Stomach (tissue), 9 donors: ENCODE data around the gene RNPEPL1. TPM values are rescaled to one million over a fixed set of nuclear protein-coding genes. Genes with fewer than 3 reads are reported as not detected.

ENCODE experiments used
- DNase-seq, 2 donors: peaks; one replicate each; pipeline versions ENCODE4 v3.0.0 to v3.0.0-alpha.2; 2013 to 2019
- H3K27ac ChIP-seq, 5 donors: fragments of 200-600 bp in 4 of 5; sonication (generic) in 4 of 5; one replicate each; pipeline ENCODE4 v1.5.1; 2013 to 2019; ENCODE audit warnings: mild to moderate bottlenecking in 1 of 5, moderate library complexity in 1 of 5
- H3K27me3 ChIP-seq, 3 donors: fragments of 200-600 bp; sonication (generic); one replicate each; pipeline ENCODE4 v1.5.1; 2017 to 2019; ENCODE audit warnings: mixed run types in 1 of 3
- H3K36me3 ChIP-seq, 4 donors: fragments of 200-600 bp; sonication (generic); 1 replicate in 3 of 4; 2 replicates in 1 of 4; pipeline ENCODE4 v1.5.1; 2016 to 2019
- H3K4me1 ChIP-seq, 4 donors: fragments of 200-600 bp; sonication (generic); one replicate each; pipeline ENCODE4 v1.5.1; 2016 to 2019
- H3K4me3 ChIP-seq, 4 donors: fragments of 200-600 bp; sonication (generic) in 3 of 4; one replicate each; pipeline ENCODE4 v1.5.1; 2016 to 2019; ENCODE audit warnings: mild to moderate bottlenecking in 1 of 4
- H3K9me3 ChIP-seq, 4 donors: fragments of 200-600 bp; sonication (generic); one replicate each; pipeline ENCODE4 v1.5.1; 2016 to 2019
- CTCF ChIP-seq, 7 experiments: fragments of 450-650 bp in 4 of 7; fragments of 200-600 bp in 3 of 7; sonication (generic) in 3 of 7; IDR thresholded peaks; one replicate each; pipeline ENCODE4 v1.5.1; 2016 to 2019; ENCODE audit warnings: antibody characterized with exemption in 7 of 7, control low read depth in 2 of 7, mild to moderate bottlenecking in 1 of 7
- EP300 ChIP-seq: sonication (generic); formaldehyde crosslinking; IDR thresholded peaks from one replicate; pipeline ENCODE4 v1.6.1; 2017; ENCODE audit warnings: antibody characterized with exemption
- POLR2A ChIP-seq, 4 donors: fragments of 450-650 bp; IDR thresholded peaks; one replicate each; pipeline ENCODE4 v1.6.1; 2016; ENCODE audit warnings: antibody characterized with exemption in 4 of 4, control low read depth in 2 of 4, mild to moderate bottlenecking in 1 of 4, moderate library complexity in 1 of 4
- POLR2AphosphoS5 ChIP-seq, 3 donors: sonication (generic); formaldehyde crosslinking; IDR thresholded peaks; one replicate each; pipeline ENCODE4 v1.6.1; 2016; ENCODE audit warnings: antibody characterized with exemption in 3 of 3
- WGBS, 5 donors: extraction: QIAGEN DNeasy Blood & Tissue Kit in 3 of 5; methylation state at CpG; one replicate each; pipeline versions ENCODE4 v1.1.5 to v1.1.7; 2013 to 2018; 5-methylcytosine and 5-hydroxymethylcytosine counted together
- intact Hi-C: fragments of 100-400 bp; cut with DNase I; formaldehyde crosslinking; loops from one replicate; pipeline ENCODE4 v1.15.1; 2023; ENCODE audit warnings: low total_unique reads
- polyA plus RNA-seq, 3 donors: library from polyadenylated mRNA; stranded (reverse); fragments of 200-250 nt; gene quantifications; one replicate each; pipeline ENCODE4 v1.2.3, GENCODE V29; 2013
- total RNA-seq, 5 donors: library from RNA; depleted of rRNA; stranded (reverse); fragments of >200 nt; gene quantifications; one replicate each; pipeline versions ENCODE4 v1.1.0 to v1.2.3, GENCODE V29; 2014 to 2016
- donor health status: healthy with polysubstance abuse.
- donor health status: Bipolar disorder and iron deficiency.
- donor health status: healthy.

Gene RNPEPL1
- total and polyA plus RNA-seq, 8 donors: 32.7 to 196 (median 124) TPM

DNA sequence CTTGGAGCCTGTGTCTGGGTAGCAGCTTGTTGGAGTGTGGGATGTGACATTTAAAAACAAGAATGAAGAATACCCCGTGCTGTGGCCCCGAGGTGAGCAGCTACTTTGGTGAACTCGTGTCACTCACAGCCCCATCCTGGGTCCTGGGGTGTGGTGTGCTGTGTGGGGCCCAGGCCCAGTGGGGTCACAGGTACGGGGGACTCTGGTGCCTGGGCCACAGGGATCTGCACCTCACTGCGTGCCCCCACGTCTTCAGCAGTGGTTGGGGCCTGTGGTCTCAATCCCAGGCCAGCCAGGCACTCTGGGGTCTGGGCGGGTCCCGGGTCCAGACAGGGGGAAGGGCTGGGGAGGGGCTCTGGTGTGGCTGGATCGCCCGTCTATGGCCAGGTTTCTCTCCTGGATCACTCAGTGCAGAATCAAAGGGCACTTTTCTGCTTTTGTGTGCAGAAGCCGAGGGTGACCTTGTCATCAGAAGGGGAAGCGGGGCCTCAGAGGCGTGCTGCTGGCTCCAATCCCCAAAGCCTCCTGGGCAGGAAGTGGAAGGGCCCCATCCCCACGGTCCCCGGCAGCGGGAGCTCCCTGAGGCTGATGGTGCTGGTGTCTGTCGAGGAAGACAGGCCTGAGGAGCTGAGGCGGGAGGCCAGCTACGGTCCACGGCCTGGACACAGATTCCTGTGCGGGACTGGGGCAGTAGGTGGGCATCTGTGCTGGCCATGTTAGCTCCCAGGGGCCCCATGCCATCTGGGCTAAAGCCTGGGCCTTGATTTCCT, 58.4 kb downstream of the RNPEPL1 start:
- Histone ChIP-seq H3K4me3 (no peak overlapping the region), H3K36me3 (peaks cover 0 to 33% (median 22%) of the 10 kb centered on the region in 4 donors), H3K27ac (peak overlapping the region in 2 of 5 donors; percentile 31 to 35), H3K4me1 (peaks cover 0 to 30% (median 7%) of the 10 kb centered on the region in 4 donors), H3K27me3 (peaks cover 0 to 12% (median 0%) of the 10 kb centered on the region in 3 donors), H3K9me3 (no peaks in the 10 kb centered on the region)
- no peak for TF ChIP-seq CTCF (IDR thresholded peaks at IDR 0.05)
- no peak for TF ChIP-seq POLR2AphosphoS5 (IDR thresholded peaks at IDR 0.05)
- no peak for TF ChIP-seq EP300
- TF ChIP-seq POLR2A (IDR thresholded peaks at IDR 0.05): no peak
- peak in 1 of 2 donors; percentile 82 for DNase-seq
- intact Hi-C loops: no loop called here
- 41 to 64% (median 54%) methylated on average over 14 to 21 of the region's 21 CpGs for WGBS, 5 donors

GRCh38 chr2:240627736-240628506, 59.6 kb downstream of the RNPEPL1 start:
- H3K27ac ChIP-seq: no peak overlapping the region
- peaks cover 0 to 20% (median 7%) of the 10 kb centered on the region in 4 donors for H3K4me1 ChIP-seq
- no peak overlapping the region for H3K4me3 ChIP-seq
- DNase-seq: no peak
- intact Hi-C loops: no loop called here
- no peak for TF ChIP-seq POLR2A (IDR thresholded peaks at IDR 0.05)
- TF ChIP-seq EP300: no peak
- no peak for TF ChIP-seq POLR2AphosphoS5 (IDR thresholded peaks at IDR 0.05)
- no peak for TF ChIP-seq CTCF (IDR thresholded peaks at IDR 0.05)
- WGBS, 5 donors: 89 to 95% (median 92%) methylated on average over 10 to 17 of the region's 17 CpGs
- peaks cover 0 to 23% (median 18%) of the 10 kb centered on the region in 4 donors for H3K36me3 ChIP-seq
- H3K27me3 ChIP-seq: peaks cover 0 to 12% (median 0%) of the 10 kb centered on the region in 3 donors
- no peaks in the 10 kb centered on the region for H3K9me3 ChIP-seq

GRCh38 chr2:240628507-240628807, 60.2 kb downstream of the RNPEPL1 start:
- no peak for TF ChIP-seq CTCF (IDR thresholded peaks at IDR 0.05)
- TF ChIP-seq EP300: no peak
- no peak for TF ChIP-seq POLR2AphosphoS5 (IDR thresholded peaks at IDR 0.05)
- TF ChIP-seq POLR2A (IDR thresholded peaks at IDR 0.05): no peak
- 86 to 97% (median 90%) methylated on average over 6 to 7 of the region's 7 CpGs for WGBS, 5 donors
- Histone ChIP-seq H3K27me3 (peaks cover 0 to 12% (median 0%) of the 10 kb centered on the region in 3 donors), H3K9me3 (peaks cover 0 to 4% (median 1%) of the 10 kb centered on the region in 4 donors), H3K4me3 (no peak overlapping the region), H3K36me3 (peaks cover 0 to 23% (median 18%) of the 10 kb centered on the region in 4 donors), H3K4me1 (peaks cover 0 to 17% (median 7%) of the 10 kb centered on the region in 4 donors), H3K27ac (no peak overlapping the region)
- no peak for DNase-seq
- intact Hi-C loops: no loop called here

GRCh38 chr2:240628808-240629618, 60.7 kb downstream of the RNPEPL1 start:
- H3K36me3 ChIP-seq: peaks cover 0 to 23% (median 18%) of the 10 kb centered on the region in 4 donors
- DNase-seq: no peak
- intact Hi-C loops: no loop called here
- TF ChIP-seq POLR2AphosphoS5 (IDR thresholded peaks at IDR 0.05) (no peak), EP300 (no peak), POLR2A (IDR thresholded peaks at IDR 0.05) (no peak), CTCF (IDR thresholded peaks at IDR 0.05) (no peak)
- H3K27me3 ChIP-seq: peaks cover 0 to 12% (median 0%) of the 10 kb centered on the region in 3 donors
- H3K9me3 ChIP-seq: peaks cover 0 to 10% (median 6%) of the 10 kb centered on the region in 4 donors
- H3K4me1 ChIP-seq: peaks cover 0 to 13% (median 6%) of the 10 kb centered on the region in 4 donors
- no peak overlapping the region for H3K27ac ChIP-seq
- WGBS, 5 donors: 71 to 78% (median 76%) methylated on average over 9 to 20 of the region's 20 CpGs
- no peak overlapping the region for H3K4me3 ChIP-seq
